Measurements from ENCODE around the gene SRGAP1. TPM values are rescaled to one million over a fixed set of nuclear protein-coding genes. Genes with fewer than 3 reads are reported as not detected.

The SRGAP1 gene
- total RNA-seq, 1 experiment from 2014 or later: 26.8 TPM

GRCh38 chr12:63821781-63822251 is 22.7 kb upstream of the SRGAP1 start:
- no peak overlapping the region for H3K27ac ChIP-seq (ENCODE audit: low read length)
- ATAC-seq (no peak), DNase-seq (ENCODE audit: low read depth, low spot score) (no peak)
- no peak overlapping the region for H3K4me3 ChIP-seq (ENCODE audit: low read depth in 2 of 2, low read length in 2 of 2)
- in situ Hi-C loops (cut with HindIII; ENCODE audit: low pct_unique_long_range_greater_than_20kb, low sequenced_read_pairs) (no loop called here), intact Hi-C loops (cut with micrococcal nuclease; ENCODE audit: unreplicated experiment) (no loop called here)
- ChIA-PET CTCF (no interaction called here), POLR2A (no interaction called here)
- H3K36me3 ChIP-seq (ENCODE audit: control insufficient read depth, insufficient read depth, low read length): no peaks in the 10 kb centered on the region
- no peaks in the 10 kb centered on the region for H3K27me3 ChIP-seq (ENCODE audit: control insufficient read depth, insufficient read depth, low read length)
- no peaks in the 10 kb centered on the region for H3K9me3 ChIP-seq (ENCODE audit: control insufficient read depth, insufficient read depth, low read depth, low read length)
- TF ChIP-seq POLR2AphosphoS5 (IDR thresholded peaks at IDR 0.05; ENCODE audit: low read depth, low read length): no peak
- TF ChIP-seq SIN3A (IDR thresholded peaks at IDR 0.05; ENCODE audit: borderline replicate concordance, insufficient read depth, low read depth, low read length): no peak
- TF ChIP-seq CTCF (IDR thresholded peaks at IDR 0.05): no peak
- TF ChIP-seq TCF7L2 (IDR thresholded peaks at IDR 0.05; ENCODE audit: low read depth, low read length): no peak
- TF ChIP-seq REST (IDR thresholded peaks at IDR 0.05; ENCODE audit: insufficient read depth in 1 of 2, low read depth in 2 of 2, low read length in 1 of 2): no peak
- no peaks in the 10 kb centered on the region for H3K4me1 ChIP-seq (ENCODE audit: control insufficient read depth, insufficient read depth, low read length)
- BruUV-seq (replicated peaks): no TSS peak

- BruUV-seq (replicated peaks): no TSS peak
- no peak overlapping the region for H3K4me3 ChIP-seq (ENCODE audit: low read depth in 2 of 2, low read length in 2 of 2)
- no peak overlapping the region for H3K27ac ChIP-seq (ENCODE audit: low read length)
- H3K36me3 ChIP-seq (ENCODE audit: control insufficient read depth, insufficient read depth, low read length): no peaks in the 10 kb centered on the region
- no peaks in the 10 kb centered on the region for H3K9me3 ChIP-seq (ENCODE audit: control insufficient read depth, insufficient read depth, low read depth, low read length)
- intact Hi-C loops (cut with micrococcal nuclease; ENCODE audit: unreplicated experiment): no loop called here
- H3K27me3 ChIP-seq (ENCODE audit: control insufficient read depth, insufficient read depth, low read length): no peaks in the 10 kb centered on the region
- H3K4me1 ChIP-seq (ENCODE audit: control insufficient read depth, insufficient read depth, low read length): no peaks in the 10 kb centered on the region
- TF ChIP-seq CTCF (IDR thresholded peaks at IDR 0.05) (no peak), REST (IDR thresholded peaks at IDR 0.05; ENCODE audit: insufficient read depth in 1 of 2, low read depth in 2 of 2, low read length in 1 of 2) (no peak), POLR2AphosphoS5 (IDR thresholded peaks at IDR 0.05; ENCODE audit: low read depth, low read length) (no peak)
- ATAC-seq (no peak), DNase-seq (ENCODE audit: low read depth, low spot score) (no peak)
- ChIA-PET POLR2A (no interaction called here), CTCF (no interaction called here)
- in situ Hi-C loops (cut with HindIII; ENCODE audit: low pct_unique_long_range_greater_than_20kb, low sequenced_read_pairs): no loop called here
These were observed 22.1 kb upstream of the SRGAP1 start for GRCh38 chr12:63822352-63822751.
